ENCODE measurements around the gene PPP4R3B.

The PPP4R3B gene

GRCh38 chr2:55616551-55617174 lies 759 bp downstream of the PPP4R3B start:
- intact Hi-C loops (cut with DNase I; ENCODE audit: low total_unique reads), result loop anchor here (10.0 kb wide), 1 partner anchor 92 kb away; no protein-coding TSS in a partner anchor
- H3K27ac ChIP-seq, result peak overlapping the region; percentile 98 to 100
- DNase-seq, result no peak
- H3K4me3 ChIP-seq, result peak overlapping the region; percentile 73 to 98
- TF ChIP-seq CTCF (IDR thresholded peaks at IDR 0.05), result no peak
- no peaks in the 10 kb centered on the region for H3K9me3 ChIP-seq
- H3K36me3 ChIP-seq, result peaks cover 14 to 31% (median 15%) of the 10 kb centered on the region in 3 donors
- no peaks in the 10 kb centered on the region for H3K27me3 ChIP-seq
- H3K4me1 ChIP-seq, result peaks cover 0 to 47% (median 26%) of the 10 kb centered on the region in 4 donors

- H3K36me3 ChIP-seq, result peaks cover 14 to 32% (median 22%) of the 10 kb centered on the region in 3 donors
- no peaks in the 10 kb centered on the region for H3K9me3 ChIP-seq
- no peaks in the 10 kb centered on the region for H3K27me3 ChIP-seq
- H3K4me3 ChIP-seq, result no peak overlapping the region
- no peak for DNase-seq
- intact Hi-C loops (cut with DNase I; ENCODE audit: low total_unique reads), result loop anchor here (10.0 kb wide), 1 partner anchor 87 kb away; no protein-coding TSS in a partner anchor
- H3K4me1 ChIP-seq, result peaks cover 0 to 27% (median 8%) of the 10 kb centered on the region in 4 donors
- no peak overlapping the region for H3K27ac ChIP-seq
- TF ChIP-seq CTCF (IDR thresholded peaks at IDR 0.05), result no peak
These were observed 5.4 kb downstream of the PPP4R3B start for GRCh38 chr2:55611997-55612396.

- Histone ChIP-seq H3K9me3 (no peaks in the 10 kb centered on the region), H3K36me3 (peaks cover 14 to 32% (median 22%) of the 10 kb centered on the region in 3 donors), H3K27me3 (no peaks in the 10 kb centered on the region), H3K4me1 (peaks cover 0 to 24% (median 8%) of the 10 kb centered on the region in 4 donors), H3K27ac (no peak overlapping the region), H3K4me3 (no peak overlapping the region)
- TF ChIP-seq CTCF (IDR thresholded peaks at IDR 0.05), result no peak
- intact Hi-C loops (cut with DNase I; ENCODE audit: low total_unique reads), result loop anchor here (10.0 kb wide), 1 partner anchor 86 kb away; no protein-coding TSS in a partner anchor
- DNase-seq, result no peak
These were observed 6.3 kb downstream of the PPP4R3B start for GRCh38 chr2:55610954-55611743.

- Histone ChIP-seq H3K27ac (no peak overlapping the region), H3K36me3 (peaks cover 12 to 32% (median 22%) of the 10 kb centered on the region in 3 donors), H3K4me3 (no peak overlapping the region), H3K4me1 (peaks cover 0 to 13% (median 4%) of the 10 kb centered on the region in 4 donors), H3K27me3 (no peaks in the 10 kb centered on the region), H3K9me3 (no peaks in the 10 kb centered on the region)
- no peak for DNase-seq
- TF ChIP-seq CTCF (IDR thresholded peaks at IDR 0.05), result no peak
- intact Hi-C loops (cut with DNase I; ENCODE audit: low total_unique reads), result loop anchor here (10.0 kb wide), 1 partner anchor 85 kb away; no protein-coding TSS in a partner anchor
These were observed 7.4 kb downstream of the PPP4R3B start for GRCh38 chr2:55609938-55610578.

- Histone ChIP-seq H3K27me3 (no peaks in the 10 kb centered on the region), H3K36me3 (peaks cover 4 to 24% (median 22%) of the 10 kb centered on the region in 3 donors), H3K9me3 (no peaks in the 10 kb centered on the region), H3K4me3 (no peak overlapping the region), H3K4me1 (peaks cover 0 to 14% (median 3%) of the 10 kb centered on the region in 4 donors), H3K27ac (no peak overlapping the region)
- DNase-seq, result no peak
- TF ChIP-seq CTCF (IDR thresholded peaks at IDR 0.05), result no peak
- intact Hi-C loops (cut with DNase I; ENCODE audit: low total_unique reads), result no loop called here
These were observed 8.1 kb downstream of the PPP4R3B start for GRCh38 chr2:55609193-55609794.
